Epithelial cell of esophagus (primary cell): ENCODE results near the gene LRRC36.
A peak's percentile ranks its signal among the peaks of the same experiment; 100 is the strongest.

ENCODE experiments used
- DNase-seq: peaks from one replicate; pipeline ENCODE4 v3.0.0; 2010; ENCODE audit warnings: low read depth
- H3K4me3 ChIP-seq: 2 replicates; pipeline ENCODE4 v1.5.1; 2011; ENCODE audit warnings: mild to moderate bottlenecking, low read length, control low read depth
- CTCF ChIP-seq: IDR thresholded peaks from 2 replicates; pipeline ENCODE4 v1.5.1; 2011; ENCODE audit warnings: low read depth, mild to moderate bottlenecking, low read length, control low read depth, inconsistent platforms; ENCODE audit not compliant: insufficient read depth; ENCODE audit errors: missing control alignments

The LRRC36 gene

GRCh38 chr16:67284699-67285646 lies 41.6 kb upstream of the LRRC36 start:
- TF ChIP-seq CTCF: peak; percentile 61
- DNase-seq: peak; percentile 47
- no peak overlapping the region for H3K4me3 ChIP-seq

GRCh38 chr16:67286441-67287235 lies 40.0 kb upstream of the LRRC36 start:
- TF ChIP-seq CTCF: no peak
- no peak overlapping the region for H3K4me3 ChIP-seq
- no peak for DNase-seq

- DNase-seq: no peak
- no peak for TF ChIP-seq CTCF
- H3K4me3 ChIP-seq: no peak overlapping the region
These were observed 38.7 kb upstream of the LRRC36 start for GRCh38 chr16:67287960-67288359.

GRCh38 chr16:67291461-67291860 lies 35.2 kb upstream of the LRRC36 start:
- DNase-seq: no peak
- H3K4me3 ChIP-seq: no peak overlapping the region
- TF ChIP-seq CTCF: no peak

GRCh38 chr16:67294171-67294757 lies 32.4 kb upstream of the LRRC36 start:
- TF ChIP-seq CTCF: no peak
- no peak overlapping the region for H3K4me3 ChIP-seq

GRCh38 chr16:67294938-67295361 lies 31.7 kb upstream of the LRRC36 start:
- H3K4me3 ChIP-seq: no peak overlapping the region
- no peak for DNase-seq
- no peak for TF ChIP-seq CTCF

More at GRCh38 chr16:67294171-67294757, 32.4 kb upstream of the LRRC36 start:
- DNase-seq: no peak
